Kidney tubule cell (primary cell): Measurements from ENCODE around the gene AOC1.

Experiments used
- DNase-seq: peaks from one replicate; pipeline ENCODE4 v3.0.0-alpha.2; 2018; ENCODE audit warnings: low spot score

The AOC1 gene

GRCh38 chr7:150835702-150836280, 16.5 kb upstream of the AOC1 start:
- DNase-seq, result no peak

- peak; percentile 56 for DNase-seq
Measured at GRCh38 chr7:150838965-150839650, 13.2 kb upstream of the AOC1 start.

DNA sequence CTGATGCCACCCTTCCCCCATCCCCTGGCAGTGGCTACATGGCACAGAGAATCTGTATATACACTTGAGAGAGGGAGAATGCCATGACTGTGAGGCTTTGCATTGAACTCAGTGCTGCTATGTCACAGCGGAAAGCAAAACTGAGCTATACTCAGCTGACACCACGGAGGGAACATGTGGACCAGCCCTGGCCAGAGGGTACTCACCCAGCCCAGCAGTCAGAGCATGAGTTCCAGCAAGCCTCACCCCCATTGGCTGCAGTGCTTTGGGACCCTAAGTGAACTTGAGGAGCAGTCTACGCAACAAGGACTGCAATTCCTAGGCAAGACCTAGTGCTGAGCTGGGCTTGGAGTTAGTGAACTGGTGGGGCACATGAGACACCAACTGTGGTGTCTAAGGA, 10.3 kb upstream of the AOC1 start:
- DNase-seq, result no peak

GRCh38 chr7:150842716-150843115, 9.6 kb upstream of the AOC1 start:
- no peak for DNase-seq

GRCh38 chr7:150845421-150845861, 6.9 kb upstream of the AOC1 start:
- peak; percentile 65 for DNase-seq

DNA sequence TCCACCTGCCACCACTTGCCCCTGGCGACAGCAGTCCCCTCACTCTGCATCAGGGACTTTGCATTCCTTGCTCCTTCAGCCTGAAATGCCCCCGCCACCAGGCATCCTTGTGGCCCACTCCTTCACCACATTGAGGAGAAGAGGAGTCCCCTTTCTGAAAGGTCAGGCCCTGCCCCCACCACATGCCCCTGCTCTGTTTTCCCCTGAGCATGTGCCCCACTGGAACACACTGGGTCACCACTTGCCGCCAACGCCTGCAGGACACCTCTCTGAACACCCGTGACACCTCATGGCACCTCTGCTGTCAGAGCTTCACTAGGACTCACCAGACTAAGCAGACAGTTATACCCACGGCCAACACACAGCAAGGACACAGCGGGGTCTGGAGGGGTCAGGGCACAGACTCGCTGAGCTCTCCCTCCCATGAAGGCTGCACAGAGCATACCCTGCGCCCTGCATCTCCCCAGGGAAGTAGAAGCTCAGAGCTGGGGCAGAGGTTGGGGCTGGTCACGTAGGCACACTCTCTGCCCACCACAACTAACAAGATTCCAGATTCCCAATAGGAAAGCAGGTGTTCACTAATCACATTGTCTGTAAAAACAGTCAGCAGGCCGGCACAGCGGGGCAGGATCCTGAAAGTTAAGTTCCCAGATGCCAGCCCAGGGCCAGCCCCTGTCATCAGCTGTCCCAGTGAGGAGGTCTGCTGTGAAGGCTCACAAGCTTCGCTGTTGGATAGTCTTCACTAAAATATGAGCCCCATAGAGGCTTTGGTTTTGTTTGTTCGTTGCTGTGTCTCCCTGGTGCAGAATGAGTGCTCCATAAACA, 5.8 kb upstream of the AOC1 start:
- no peak for DNase-seq

DNA sequence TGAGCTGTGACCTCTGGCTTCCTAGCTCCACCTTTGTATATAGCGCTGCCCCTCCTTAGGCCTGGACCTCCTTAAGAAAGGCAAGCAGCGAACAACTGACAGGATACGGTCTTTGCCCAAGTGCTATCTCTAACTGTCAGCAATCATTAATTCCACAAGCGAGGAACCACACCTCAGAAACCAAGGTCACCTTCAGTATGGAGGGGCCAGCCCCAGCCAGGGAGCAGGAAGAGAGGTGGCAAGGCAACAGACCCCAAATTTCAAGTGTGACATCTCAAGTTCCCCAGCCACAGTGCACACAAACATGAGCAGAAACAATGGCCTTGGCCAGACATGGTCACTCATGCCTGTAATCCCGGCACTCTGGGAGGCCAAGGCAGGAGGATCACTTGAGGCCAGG, 4.8 kb upstream of the AOC1 start:
- no peak for DNase-seq

DNA sequence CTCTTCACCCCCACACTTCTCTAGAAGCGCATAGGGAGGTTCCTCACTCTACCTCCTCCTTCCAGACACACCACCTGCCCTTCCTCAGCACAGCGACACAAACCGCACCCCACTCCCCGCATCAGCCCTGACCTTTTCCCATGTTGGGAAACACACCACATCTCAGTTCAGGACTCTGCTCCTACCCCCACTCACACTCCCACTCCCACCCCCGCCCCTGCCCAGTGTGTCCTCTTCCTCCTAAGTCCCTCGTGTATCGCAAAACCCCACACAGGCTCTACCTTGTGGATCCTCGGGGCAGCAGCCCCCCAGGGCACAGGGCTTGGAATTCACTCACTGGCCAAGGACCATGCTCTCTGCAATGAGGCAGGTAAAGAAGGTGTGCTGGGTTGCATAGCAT, 4.2 kb upstream of the AOC1 start:
- no peak for DNase-seq

- DNase-seq, result no peak
Measured at GRCh38 chr7:150848561-150849115, 3.7 kb upstream of the AOC1 start.

- no peak for DNase-seq
Measured at GRCh38 chr7:150849204-150849775, 3.0 kb upstream of the AOC1 start.

- peak; percentile 59 for DNase-seq
Measured at GRCh38 chr7:150850273-150850672, 2.0 kb upstream of the AOC1 start.

- DNase-seq, result no peak
Measured at GRCh38 chr7:150851492-150852370, 586 bp upstream of the AOC1 start.

DNA sequence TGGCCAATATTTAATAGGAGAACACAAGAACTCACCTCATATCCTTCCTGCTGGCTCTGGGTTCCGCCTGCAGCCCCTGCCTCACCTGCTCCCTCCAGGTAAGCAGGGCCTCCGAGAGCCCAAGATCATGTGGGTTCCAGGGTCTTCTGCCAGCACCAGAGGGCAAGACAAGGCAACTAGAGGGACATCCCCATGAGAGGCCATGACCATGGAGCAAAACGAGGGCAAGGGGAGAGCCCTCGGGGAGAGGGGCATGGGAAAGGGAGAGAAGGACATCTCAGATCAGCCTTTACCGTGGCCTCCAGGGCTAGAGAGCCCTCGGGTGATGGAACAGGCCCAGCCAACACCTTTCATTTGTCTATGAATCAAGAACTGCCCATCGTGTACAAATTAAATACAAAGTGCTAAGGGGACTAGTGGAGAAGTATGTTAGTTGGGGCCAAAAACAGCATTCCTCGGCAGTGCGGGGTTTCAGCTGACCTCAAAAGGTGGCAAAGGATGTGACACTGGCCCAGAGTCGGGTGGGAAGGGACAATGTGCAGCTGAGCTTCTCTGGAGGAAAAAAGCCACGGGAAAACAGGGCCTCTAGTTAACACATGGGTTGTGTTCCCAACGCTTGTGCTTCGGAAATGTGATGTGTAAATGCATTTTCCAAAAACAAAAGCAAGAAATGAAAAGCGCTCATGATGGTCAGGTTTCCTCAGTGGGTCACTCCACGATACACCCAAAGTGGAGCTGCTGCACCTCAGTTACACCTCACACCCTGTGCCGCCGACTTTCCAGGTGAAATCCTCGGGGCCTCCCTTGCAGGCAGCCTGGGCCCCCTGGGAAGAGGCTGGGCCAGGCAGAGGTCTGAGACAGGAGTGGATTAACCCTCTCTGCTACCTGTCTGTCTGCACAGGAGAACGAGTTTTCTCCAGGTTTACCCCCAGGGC, 2.0 kb downstream of the AOC1 start:
- DNase-seq, result no peak

DNA sequence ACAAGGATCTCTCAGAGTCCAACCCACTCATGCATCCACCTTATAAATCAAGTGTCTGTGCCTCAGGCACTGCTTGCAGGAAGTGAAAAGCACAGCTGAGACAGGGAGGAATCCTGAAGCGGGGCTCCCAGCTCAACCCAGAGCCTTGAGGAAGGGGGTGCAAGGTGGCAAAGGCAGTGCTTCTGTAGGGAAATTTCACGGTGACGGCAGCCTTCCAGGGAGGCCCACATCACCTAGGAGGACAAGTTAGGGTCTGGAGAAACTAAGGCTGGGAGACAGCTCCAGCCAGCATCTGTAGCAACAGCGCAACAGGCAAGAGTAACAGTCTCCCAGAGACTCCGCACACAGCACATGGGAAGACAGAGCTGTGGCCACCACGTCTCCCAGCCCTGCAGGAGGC, 2.7 kb downstream of the AOC1 start:
- DNase-seq, result no peak

GRCh38 chr7:150855476-150856302, 3.4 kb downstream of the AOC1 start:
- peak; percentile 18 for DNase-seq

GRCh38 chr7:150856303-150857275, 4.3 kb downstream of the AOC1 start:
- DNase-seq, result no peak

GRCh38 chr7:150857276-150858055, 5.1 kb downstream of the AOC1 start:
- DNase-seq, result no peak
